GM08714 (cell line): ENCODE measurements around the gene POLR1E.
"Not testable (repeated sequence)": the region's sequence is repeated elsewhere in the genome, so short reads cannot be mapped to it uniquely, and the experiment has no call there.

Experiments
- H3K4me3 ChIP-seq: fragments of 200-500 bp; sonication (Bioruptor generic); 2 replicates; pipeline ENCODE4 v1.5.1; 2014; ENCODE audit warnings: mild to moderate bottlenecking, low read length, inconsistent platforms
- ZNF274 ChIP-seq: IDR thresholded peaks from 2 replicates; pipeline ENCODE4 v1.6.1; 2012; ENCODE audit warnings: mild to moderate bottlenecking, low read depth, low read length

Gene POLR1E

DNA sequence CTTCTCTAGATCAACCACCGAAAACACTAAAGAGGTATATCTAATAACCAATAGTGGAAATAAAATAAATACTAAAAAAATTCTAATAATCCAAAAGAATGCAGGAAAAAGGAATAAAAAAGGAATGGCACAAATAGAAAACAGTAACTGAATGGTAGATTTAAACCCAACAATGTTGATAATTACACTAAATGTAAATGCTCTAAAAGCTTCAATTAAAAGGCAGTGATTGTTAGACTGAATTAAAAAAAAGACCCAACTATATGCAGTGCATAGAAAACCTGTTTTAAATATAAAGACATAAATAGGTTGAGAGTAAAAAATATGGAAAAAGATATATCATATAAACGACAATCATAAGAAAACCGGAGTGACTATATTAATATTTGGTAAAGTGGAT is 11.3 kb upstream of the POLR1E start:
- H3K4me3 ChIP-seq = no peak overlapping the region
- no peak for TF ChIP-seq ZNF274

- no peak overlapping the region for H3K4me3 ChIP-seq
These were observed 8.8 kb upstream of the POLR1E start for GRCh38 chr9:37476930-37477329.

GRCh38 chr9:37477443-37477842 is 8.3 kb upstream of the POLR1E start:
- not testable (repeated sequence) for H3K4me3 ChIP-seq

More at GRCh38 chr9:37476930-37477329, 8.8 kb upstream of the POLR1E start:
- no peak for TF ChIP-seq ZNF274

- not testable (repeated sequence) for H3K4me3 ChIP-seq
These were observed 7.6 kb upstream of the POLR1E start for GRCh38 chr9:37477987-37478619.

DNA sequence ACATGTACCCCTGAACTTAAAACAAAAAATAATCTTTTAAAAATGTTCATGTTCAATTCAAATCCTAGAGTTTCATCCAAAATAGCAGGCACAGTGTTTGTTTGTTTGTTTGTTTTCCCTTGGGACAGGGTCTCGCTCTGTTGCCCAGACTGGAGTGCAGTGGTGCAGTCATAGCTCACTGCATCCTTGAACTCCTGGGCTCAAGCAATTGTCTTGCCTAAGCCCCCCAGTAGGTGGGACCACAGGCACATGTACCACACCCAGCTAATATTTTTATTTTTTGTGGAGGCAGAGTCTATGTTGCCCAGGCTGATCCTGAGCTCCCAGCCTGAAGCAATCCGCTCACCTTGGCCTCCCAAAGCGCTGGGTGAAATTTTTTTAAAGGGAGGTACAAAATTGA is 5.0 kb upstream of the POLR1E start:
- no peak overlapping the region for H3K4me3 ChIP-seq
- no peak for TF ChIP-seq ZNF274

- peak overlapping the region; percentile 86 for H3K4me3 ChIP-seq
- no peak for TF ChIP-seq ZNF274
These were observed 488 bp downstream of the POLR1E start for GRCh38 chr9:37486256-37486615.

GRCh38 chr9:37486616-37487548 is 1.1 kb downstream of the POLR1E start:
- TF ChIP-seq ZNF274 = no peak
- H3K4me3 ChIP-seq = peak overlapping the region; percentile 86

DNA sequence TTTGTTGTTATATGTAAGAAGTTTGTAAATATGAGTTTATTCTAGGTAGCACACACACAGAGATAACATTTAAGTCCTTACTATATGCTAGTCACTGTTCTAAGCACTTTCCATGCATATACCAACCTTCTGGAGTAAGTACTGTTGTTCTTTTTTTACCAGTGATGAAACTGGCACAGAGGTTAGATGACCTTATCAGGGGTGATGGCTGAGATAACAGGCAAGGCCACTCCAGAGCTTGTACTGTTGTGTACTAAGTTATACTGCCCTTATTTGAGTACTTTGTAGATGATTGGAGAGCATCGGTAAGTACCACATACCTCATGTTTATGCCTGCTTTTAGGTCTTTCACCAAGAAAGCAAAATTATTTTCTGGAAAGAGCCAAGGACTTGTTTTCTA is 6.2 kb downstream of the POLR1E start:
- H3K4me3 ChIP-seq = no peak overlapping the region
- no peak for TF ChIP-seq ZNF274

- no peak for TF ChIP-seq ZNF274
These were observed 9.8 kb downstream of the POLR1E start for GRCh38 chr9:37495571-37495970.

DNA sequence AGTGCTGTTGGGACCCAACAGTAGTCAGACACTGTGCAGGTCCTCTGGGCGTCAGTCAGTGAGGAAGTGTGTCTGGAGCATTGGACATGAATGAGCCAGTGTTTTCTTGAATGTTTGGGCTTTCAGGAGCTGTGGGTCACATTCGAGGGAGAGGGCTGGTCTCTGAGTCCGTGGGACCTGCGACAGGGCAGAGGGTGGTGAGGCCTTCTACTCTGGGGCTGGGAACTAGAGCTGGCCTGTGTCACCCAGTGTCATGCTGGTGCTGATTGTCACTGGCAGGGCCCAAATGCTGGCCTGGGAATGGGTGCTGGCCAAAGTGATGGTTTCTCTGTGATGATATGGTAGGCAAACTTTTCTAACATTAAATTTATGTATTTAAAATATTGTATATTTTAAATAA is 10.3 kb downstream of the POLR1E start:
- H3K4me3 ChIP-seq = no peak overlapping the region
- TF ChIP-seq ZNF274 = no peak

More at GRCh38 chr9:37495571-37495970, 9.8 kb downstream of the POLR1E start:
- no peak overlapping the region for H3K4me3 ChIP-seq

- H3K4me3 ChIP-seq = no peak overlapping the region
- no peak for TF ChIP-seq ZNF274
These were observed 11.6 kb downstream of the POLR1E start for GRCh38 chr9:37497320-37497719.

DNA sequence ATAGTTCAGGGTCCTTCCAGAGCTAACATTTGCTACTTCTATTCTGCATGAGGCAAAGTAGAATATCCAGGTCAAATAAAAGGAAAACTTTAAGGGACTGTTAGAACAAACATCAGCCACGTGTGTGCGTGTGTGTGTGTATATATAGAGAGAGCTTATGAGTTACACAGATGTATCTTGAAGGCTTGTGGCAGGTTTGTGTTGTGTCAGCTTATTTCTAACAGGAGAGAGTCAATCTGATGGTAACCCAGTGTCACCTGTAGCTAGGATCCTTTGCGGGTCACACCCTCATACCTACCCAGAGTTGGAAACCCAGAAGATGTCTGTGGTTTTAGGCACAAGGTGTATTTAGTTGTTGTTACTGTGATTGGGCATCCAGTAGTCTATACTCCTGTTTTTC is 12.7 kb downstream of the POLR1E start:
- no peak for TF ChIP-seq ZNF274
- H3K4me3 ChIP-seq = no peak overlapping the region

- no peak for TF ChIP-seq ZNF274
- H3K4me3 ChIP-seq = no peak overlapping the region
These were observed 13.5 kb downstream of the POLR1E start for GRCh38 chr9:37499297-37499696.

GRCh38 chr9:37501957-37502596 is 16.3 kb downstream of the POLR1E start:
- no peak for TF ChIP-seq ZNF274
- no peak overlapping the region for H3K4me3 ChIP-seq

DNA sequence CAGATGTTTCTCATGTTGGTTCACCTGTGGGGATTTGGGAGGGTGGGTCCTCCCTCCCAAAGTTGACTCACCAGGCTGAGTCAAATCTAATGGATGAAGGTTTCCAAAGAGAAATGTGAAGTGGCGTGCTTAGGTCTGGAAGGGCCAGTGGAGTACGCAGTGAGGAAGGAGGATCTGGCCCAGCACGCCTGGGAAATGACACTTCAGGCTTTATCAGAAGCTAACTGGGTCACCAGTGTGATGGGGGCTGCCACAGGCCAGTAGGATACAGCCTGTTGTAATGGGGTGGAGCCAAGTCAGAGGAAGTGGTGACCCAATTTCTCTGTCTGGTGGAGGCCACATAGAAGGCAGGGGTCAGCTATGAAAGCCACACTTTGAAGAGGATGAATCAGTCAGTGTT is 18.0 kb downstream of the POLR1E start:
- H3K4me3 ChIP-seq = no peak overlapping the region
- no peak for TF ChIP-seq ZNF274
